MM.1S (cell line): ENCODE results near the gene RALA.

Source experiments
- DNase-seq: peaks from one replicate; pipeline ENCODE4 v3.0.0-alpha.2; 2015
- H2AFZ ChIP-seq: fragments of 300-600 bp; sonication (generic); 2 replicates; pipeline ENCODE4 v1.6.0; 2016; ENCODE audit warnings: antibody characterized with exemption, low read length
- H3F3A ChIP-seq: fragments of 300-600 bp; sonication (generic); 2 replicates; pipeline ENCODE4 v1.6.1; 2016; ENCODE audit warnings: mild to moderate bottlenecking, antibody characterized with exemption, low read length, moderate library complexity, mixed read lengths; ENCODE audit not compliant: insufficient read depth
- H3K27ac ChIP-seq: fragments of 300-600 bp; sonication (generic); 2 replicates; pipeline ENCODE4 v1.5.1; 2016; ENCODE audit warnings: mild to moderate bottlenecking, low read length
- H3K27me3 ChIP-seq: fragments of 300-600 bp; sonication (generic); replicated peaks from 2 replicates; pipeline ENCODE4 v1.6.0; 2016; ENCODE audit warnings: low read length; ENCODE audit not compliant: insufficient read depth
- H3K36me3 ChIP-seq: fragments of 300-600 bp; sonication (generic); replicated peaks from 2 replicates; pipeline ENCODE4 v1.6.1; 2016; ENCODE audit warnings: mild to moderate bottlenecking, low read length, mixed read lengths; ENCODE audit not compliant: insufficient read depth
- H3K4me1 ChIP-seq: fragments of 300-600 bp; sonication (generic); 2 replicates; pipeline ENCODE4 v1.6.1; 2016; ENCODE audit warnings: low read length, mixed read lengths
- H3K4me2 ChIP-seq: fragments of 300-600 bp; sonication (generic); 2 replicates; pipeline ENCODE4 v1.6.0; 2016; ENCODE audit warnings: low read depth, low read length
- H3K4me3 ChIP-seq: fragments of 300-600 bp; sonication (generic); 2 replicates; pipeline ENCODE4 v1.5.1; 2016; ENCODE audit warnings: low read length, mixed read lengths
- H3K79me2 ChIP-seq: fragments of 300-600 bp; sonication (generic); 2 replicates; pipeline ENCODE4 v1.6.1; 2016; ENCODE audit warnings: mixed run types, low read length, mixed read lengths
- H3K9ac ChIP-seq: fragments of 300-600 bp; sonication (generic); 2 replicates; pipeline ENCODE4 v1.6.1; 2016; ENCODE audit warnings: low read length, mixed read lengths
- H3K9me2 ChIP-seq: fragments of 300-600 bp; sonication (generic); replicated peaks from 2 replicates; pipeline ENCODE4 v1.6.1; 2016; ENCODE audit warnings: mild to moderate bottlenecking, low read length, mixed read lengths; ENCODE audit not compliant: insufficient read depth
- H3K9me3 ChIP-seq: fragments of 300-600 bp; sonication (generic); replicated peaks from 2 replicates; pipeline ENCODE4 v1.6.1; 2016; ENCODE audit warnings: mild to moderate bottlenecking, low read length, mixed read lengths; ENCODE audit not compliant: insufficient read depth
- H4K20me1 ChIP-seq: fragments of 300-600 bp; sonication (generic); 2 replicates; pipeline ENCODE4 v1.6.1; 2016; ENCODE audit warnings: mild to moderate bottlenecking, low read length, moderate library complexity, mixed read lengths; ENCODE audit not compliant: insufficient read depth
- CTCF ChIP-seq: fragments of 300-600 bp; sonication (generic); IDR thresholded peaks from 2 replicates; pipeline ENCODE4 v1.5.1; 2016; ENCODE audit warnings: antibody characterized with exemption, low read length, mixed read lengths
- EZH2 ChIP-seq: fragments of 300-600 bp; sonication (generic); optimal IDR thresholded peaks from 2 replicates; pipeline ENCODE3; 2017; ENCODE audit warnings: low read depth, mild to moderate bottlenecking, antibody characterized with exemption, low read length, mixed read lengths
- EZH2phosphoT487 ChIP-seq: fragments of 300-600 bp; sonication (generic); IDR thresholded peaks from 2 replicates; pipeline ENCODE4 v1.6.1; 2018; ENCODE audit warnings: antibody characterized with exemption, low read length

The RALA gene

GRCh38 chr7:39587393-39587792, 36.0 kb upstream of the RALA start:
- Histone ChIP-seq H3K27me3 (no peaks in the 10 kb centered on the region), H3K4me3 (no peak overlapping the region), H3K79me2 (no peaks in the 10 kb centered on the region), H3K9ac (no peak overlapping the region), H3K9me2 (no peaks in the 10 kb centered on the region), H3K4me2 (no peak overlapping the region), H3K27ac (no peak overlapping the region), H2AFZ (no peak overlapping the region), H3K36me3 (no peaks in the 10 kb centered on the region), H3K9me3 (no peaks in the 10 kb centered on the region), H3F3A (peaks cover 10% of the 10 kb centered on the region; the same call in 1 of the 2 replicates), H4K20me1 (no peaks in the 10 kb centered on the region), H3K4me1 (peaks cover 15% of the 10 kb centered on the region)
- no peak for DNase-seq
- TF ChIP-seq EZH2phosphoT487, result no peak
- TF ChIP-seq EZH2, result no peak
- no peak for TF ChIP-seq CTCF

GRCh38 chr7:39588416-39588815, 35.0 kb upstream of the RALA start:
- Histone ChIP-seq H3K79me2 (no peaks in the 10 kb centered on the region), H3K36me3 (no peaks in the 10 kb centered on the region), H3K9me2 (no peaks in the 10 kb centered on the region), H3K27me3 (no peaks in the 10 kb centered on the region), H3K27ac (no peak overlapping the region), H4K20me1 (no peaks in the 10 kb centered on the region), H3K4me2 (no peak overlapping the region), H3F3A (peaks cover 10% of the 10 kb centered on the region; the same call in 1 of the 2 replicates), H3K4me1 (peaks cover 20% of the 10 kb centered on the region), H3K4me3 (no peak overlapping the region), H2AFZ (no peak overlapping the region), H3K9me3 (no peaks in the 10 kb centered on the region), H3K9ac (no peak overlapping the region)
- TF ChIP-seq CTCF, result no peak
- no peak for TF ChIP-seq EZH2
- TF ChIP-seq EZH2phosphoT487, result no peak
- no peak for DNase-seq

GRCh38 chr7:39589323-39590111, 33.9 kb upstream of the RALA start:
- TF ChIP-seq EZH2 (no peak), CTCF (no peak), EZH2phosphoT487 (no peak)
- Histone ChIP-seq H3K9me3 (no peaks in the 10 kb centered on the region), H3K9ac (no peak overlapping the region), H3K79me2 (no peaks in the 10 kb centered on the region), H3K4me3 (no peak overlapping the region), H3K4me2 (peak overlapping the region; percentile 2; the same call in 1 of the 2 replicates), H3K27me3 (no peaks in the 10 kb centered on the region), H3K36me3 (no peaks in the 10 kb centered on the region), H3F3A (peaks cover 10% of the 10 kb centered on the region; the same call in 1 of the 2 replicates), H4K20me1 (no peaks in the 10 kb centered on the region), H2AFZ (no peak overlapping the region), H3K4me1 (peaks cover 20% of the 10 kb centered on the region), H3K27ac (peak overlapping the region; percentile 49; the same call in 1 of the 2 replicates), H3K9me2 (no peaks in the 10 kb centered on the region)
- peak; percentile 87 for DNase-seq
